Mammary epithelial cell (primary cell): ENCODE data around the gene INPP5A.

Experiments used
- EZH2 ChIP-seq: IDR thresholded peaks from 2 replicates; pipeline ENCODE4 v1.6.1; 2012; ENCODE audit warnings: low read length, inconsistent platforms, borderline replicate concordance
- TF ChIP-seq, protein P1 (sequence below), 2 donors: IDR thresholded peaks in 1 of 2; conservative IDR thresholded peaks in 1 of 2; 2 replicates each; pipeline ENCODE4 v1.5.1; 2011 to 2012; ENCODE audit warnings: inconsistent platforms in 2 of 2, low read length in 2 of 2, mild to moderate bottlenecking in 2 of 2, control low read depth in 1 of 2, low read depth in 1 of 2; ENCODE audit not compliant: insufficient read depth in 1 of 2; ENCODE audit errors: extremely low read depth in 1 of 2

DNA sequence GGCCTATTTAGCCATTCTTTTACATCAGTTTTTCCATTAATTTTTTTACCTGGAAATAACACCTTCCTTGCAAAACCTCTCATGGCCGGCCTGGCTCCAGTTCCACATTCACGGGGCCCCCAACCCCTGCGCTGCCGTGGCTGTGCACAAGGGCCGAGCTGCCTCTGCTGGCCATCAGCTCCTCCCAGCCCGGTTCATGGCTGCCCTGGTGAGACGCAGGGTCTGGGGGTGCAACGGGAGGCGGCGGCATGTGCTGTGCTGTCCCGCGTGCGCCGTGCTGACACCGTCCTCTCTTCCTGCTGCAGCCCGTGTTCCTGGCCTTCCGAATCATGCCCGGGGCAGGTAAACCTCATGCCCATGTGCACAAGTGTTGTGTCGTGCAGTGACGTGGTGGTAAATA lies 244.0 kb downstream of the INPP5A start:
- TF ChIP-seq, protein P1, sequence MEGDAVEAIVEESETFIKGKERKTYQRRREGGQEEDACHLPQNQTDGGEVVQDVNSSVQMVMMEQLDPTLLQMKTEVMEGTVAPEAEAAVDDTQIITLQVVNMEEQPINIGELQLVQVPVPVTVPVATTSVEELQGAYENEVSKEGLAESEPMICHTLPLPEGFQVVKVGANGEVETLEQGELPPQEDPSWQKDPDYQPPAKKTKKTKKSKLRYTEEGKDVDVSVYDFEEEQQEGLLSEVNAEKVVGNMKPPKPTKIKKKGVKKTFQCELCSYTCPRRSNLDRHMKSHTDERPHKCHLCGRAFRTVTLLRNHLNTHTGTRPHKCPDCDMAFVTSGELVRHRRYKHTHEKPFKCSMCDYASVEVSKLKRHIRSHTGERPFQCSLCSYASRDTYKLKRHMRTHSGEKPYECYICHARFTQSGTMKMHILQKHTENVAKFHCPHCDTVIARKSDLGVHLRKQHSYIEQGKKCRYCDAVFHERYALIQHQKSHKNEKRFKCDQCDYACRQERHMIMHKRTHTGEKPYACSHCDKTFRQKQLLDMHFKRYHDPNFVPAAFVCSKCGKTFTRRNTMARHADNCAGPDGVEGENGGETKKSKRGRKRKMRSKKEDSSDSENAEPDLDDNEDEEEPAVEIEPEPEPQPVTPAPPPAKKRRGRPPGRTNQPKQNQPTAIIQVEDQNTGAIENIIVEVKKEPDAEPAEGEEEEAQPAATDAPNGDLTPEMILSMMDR (conservative IDR thresholded peaks at IDR 0.05 in 1 of 2, IDR thresholded peaks at IDR 0.05 in 1 of 2; ENCODE audit: extremely low read depth in 1 of 2, insufficient read depth in 1 of 2, low read depth in 1 of 2, low read length in 2 of 2): no peak
- TF ChIP-seq EZH2: no peak
